ENCODE data around the gene PAGE2B.
"Not testable (repeated sequence)": the region's sequence is repeated elsewhere in the genome, so short reads cannot be mapped to it uniquely, and the experiment has no call there.

Gene PAGE2B

GRCh38 chrX:55109306-55109705 lies 34.5 kb downstream of the PAGE2B start:
- DNase-seq (ENCODE audit: low read depth): no peak

GRCh38 chrX:55111578-55112254 lies 36.9 kb downstream of the PAGE2B start:
- DNase-seq (ENCODE audit: low read depth): no peak

- not testable (repeated sequence) for DNase-seq (ENCODE audit: low read depth)
Observed at GRCh38 chrX:55116589-55116988, 41.8 kb downstream of the PAGE2B start.

GRCh38 chrX:55118574-55118973 lies 43.7 kb downstream of the PAGE2B start:
- no peak for DNase-seq (ENCODE audit: low read depth)

GRCh38 chrX:55119271-55119670 lies 44.4 kb downstream of the PAGE2B start:
- no peak for DNase-seq (ENCODE audit: low read depth)

- DNase-seq (ENCODE audit: low read depth): no peak
Observed at GRCh38 chrX:55119712-55120111, 44.9 kb downstream of the PAGE2B start.

GRCh38 chrX:55120761-55121358 lies 46.0 kb downstream of the PAGE2B start:
- DNase-seq (ENCODE audit: low read depth): no peak

GRCh38 chrX:55123900-55124299 lies 49.1 kb downstream of the PAGE2B start:
- no peak for DNase-seq (ENCODE audit: low read depth)

- DNase-seq (ENCODE audit: low read depth): no peak
Observed at GRCh38 chrX:55127692-55128091, 52.9 kb downstream of the PAGE2B start.
